Measurements from ENCODE around the gene CIZ1. TPM values are rescaled to one million over a fixed set of nuclear protein-coding genes. Genes with fewer than 3 reads are reported as not detected.

The CIZ1 gene
- total and polyA plus RNA-seq, 9 of the 15 experiments (the other 6 are each of a cell fraction or from before 2014, with no cell fraction given) = 6.6 to 329 (median 87.8) TPM

DNA sequence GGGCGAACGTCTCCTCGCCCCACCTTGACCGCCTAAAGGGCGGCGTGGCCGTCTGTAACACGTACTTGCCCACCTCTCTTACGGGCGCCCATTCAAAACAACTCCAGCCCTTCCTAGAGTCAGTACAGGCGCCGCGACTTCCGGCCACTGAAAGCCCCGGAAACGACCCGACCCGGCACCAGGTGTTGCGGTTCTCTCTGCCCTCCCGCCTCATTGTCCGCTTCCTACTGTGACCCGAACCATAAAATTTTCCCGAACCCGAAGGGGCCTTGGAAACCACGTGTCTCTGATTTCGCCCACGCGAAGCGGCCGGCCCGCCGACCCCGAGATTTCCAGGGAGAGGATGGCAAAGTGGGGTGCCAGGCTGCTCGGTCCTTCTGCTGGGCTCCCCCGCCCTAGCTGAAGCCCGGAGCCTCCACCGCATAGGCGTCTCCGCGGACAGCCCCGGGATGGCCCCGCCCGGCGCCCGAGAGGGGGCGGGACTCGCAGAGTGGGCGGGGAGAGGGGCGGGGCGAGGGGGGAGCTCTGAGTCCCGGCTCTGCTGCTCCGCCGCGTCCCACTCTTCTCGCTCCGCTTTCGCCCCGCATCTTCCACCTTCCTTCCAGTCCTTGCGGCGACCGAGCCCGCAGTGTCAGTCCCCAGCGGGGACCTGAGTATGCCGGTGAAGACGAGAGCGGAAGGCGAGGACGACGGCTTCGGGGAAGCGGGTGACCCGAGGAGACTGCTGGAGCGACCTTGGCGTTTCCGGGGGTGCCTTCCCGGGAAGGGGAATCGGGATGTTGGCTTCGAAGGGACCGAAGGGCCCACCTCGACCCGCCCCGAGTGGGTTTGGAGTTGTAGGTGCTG, 63.2 kb downstream of the CIZ1 start (continued):
- TF ChIP-seq, protein P1, sequence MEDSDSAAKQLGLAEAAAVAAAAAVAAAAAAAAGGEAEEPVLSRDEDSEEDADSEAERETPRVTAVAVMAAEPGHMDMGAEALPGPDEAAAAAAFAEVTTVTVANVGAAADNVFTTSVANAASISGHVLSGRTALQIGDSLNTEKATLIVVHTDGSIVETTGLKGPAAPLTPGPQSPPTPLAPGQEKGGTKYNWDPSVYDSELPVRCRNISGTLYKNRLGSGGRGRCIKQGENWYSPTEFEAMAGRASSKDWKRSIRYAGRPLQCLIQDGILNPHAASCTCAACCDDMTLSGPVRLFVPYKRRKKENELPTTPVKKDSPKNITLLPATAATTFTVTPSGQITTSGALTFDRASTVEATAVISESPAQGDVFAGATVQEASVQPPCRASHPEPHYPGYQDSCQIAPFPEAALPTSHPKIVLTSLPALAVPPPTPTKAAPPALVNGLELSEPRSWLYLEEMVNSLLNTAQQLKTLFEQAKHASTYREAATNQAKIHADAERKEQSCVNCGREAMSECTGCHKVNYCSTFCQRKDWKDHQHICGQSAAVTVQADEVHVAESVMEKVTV (CRISPR knock-in tag; IDR thresholded peaks at IDR 0.05) = no peak
- TF ChIP-seq, protein P2, sequence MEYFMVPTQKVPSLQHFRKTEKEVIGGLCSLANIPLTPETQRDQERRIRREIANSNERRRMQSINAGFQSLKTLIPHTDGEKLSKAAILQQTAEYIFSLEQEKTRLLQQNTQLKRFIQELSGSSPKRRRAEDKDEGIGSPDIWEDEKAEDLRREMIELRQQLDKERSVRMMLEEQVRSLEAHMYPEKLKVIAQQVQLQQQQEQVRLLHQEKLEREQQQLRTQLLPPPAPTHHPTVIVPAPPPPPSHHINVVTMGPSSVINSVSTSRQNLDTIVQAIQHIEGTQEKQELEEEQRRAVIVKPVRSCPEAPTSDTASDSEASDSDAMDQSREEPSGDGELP (CRISPR knock-in tag; IDR thresholded peaks at IDR 0.05; ENCODE audit: borderline replicate concordance) = peak; percentile 74; the same call in 1 of the 2 replicates
- TF ChIP-seq, protein P3, sequence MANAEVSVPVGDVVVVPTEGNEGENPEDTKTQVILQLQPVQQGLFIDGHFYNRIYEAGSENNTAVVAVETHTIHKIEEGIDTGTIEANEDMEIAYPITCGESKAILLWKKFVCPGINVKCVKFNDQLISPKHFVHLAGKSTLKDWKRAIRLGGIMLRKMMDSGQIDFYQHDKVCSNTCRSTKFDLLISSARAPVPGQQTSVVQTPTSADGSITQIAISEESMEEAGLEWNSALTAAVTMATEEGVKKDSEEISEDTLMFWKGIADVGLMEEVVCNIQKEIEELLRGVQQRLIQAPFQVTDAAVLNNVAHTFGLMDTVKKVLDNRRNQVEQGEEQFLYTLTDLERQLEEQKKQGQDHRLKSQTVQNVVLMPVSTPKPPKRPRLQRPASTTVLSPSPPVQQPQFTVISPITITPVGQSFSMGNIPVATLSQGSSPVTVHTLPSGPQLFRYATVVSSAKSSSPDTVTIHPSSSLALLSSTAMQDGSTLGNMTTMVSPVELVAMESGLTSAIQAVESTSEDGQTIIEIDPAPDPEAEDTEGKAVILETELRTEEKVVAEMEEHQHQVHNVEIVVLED (CRISPR knock-in tag; IDR thresholded peaks at IDR 0.05) = 0 out of 2 replicates have a peak, but pooled peaks have one; percentile 25
- TF ChIP-seq, protein P4, sequence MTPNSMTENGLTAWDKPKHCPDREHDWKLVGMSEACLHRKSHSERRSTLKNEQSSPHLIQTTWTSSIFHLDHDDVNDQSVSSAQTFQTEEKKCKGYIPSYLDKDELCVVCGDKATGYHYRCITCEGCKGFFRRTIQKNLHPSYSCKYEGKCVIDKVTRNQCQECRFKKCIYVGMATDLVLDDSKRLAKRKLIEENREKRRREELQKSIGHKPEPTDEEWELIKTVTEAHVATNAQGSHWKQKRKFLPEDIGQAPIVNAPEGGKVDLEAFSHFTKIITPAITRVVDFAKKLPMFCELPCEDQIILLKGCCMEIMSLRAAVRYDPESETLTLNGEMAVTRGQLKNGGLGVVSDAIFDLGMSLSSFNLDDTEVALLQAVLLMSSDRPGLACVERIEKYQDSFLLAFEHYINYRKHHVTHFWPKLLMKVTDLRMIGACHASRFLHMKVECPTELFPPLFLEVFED (CRISPR knock-in tag; conservative IDR thresholded peaks at IDR 0.05) = 0 out of 2 replicates have a peak, but pooled peaks have one; percentile 19
- TF ChIP-seq CXXC5 (CRISPR knock-in tag; IDR thresholded peaks at IDR 0.05) (peak; percentile 53), JUN (IDR thresholded peaks at IDR 0.05; ENCODE audit: borderline replicate concordance, low read depth, low read length) (peak; percentile 37; the same call in 1 of the 2 replicates), JUN (CRISPR knock-in tag; IDR thresholded peaks at IDR 0.05; ENCODE audit: borderline replicate concordance) (no peak), POLR2B (IDR thresholded peaks at IDR 0.05; ENCODE audit: low read depth, partially characterized antibody) (no peak), ARID1B (IDR thresholded peaks at IDR 0.05) (peak; percentile 43; the same call in 1 of the 2 replicates), KDM4B (IDR thresholded peaks at IDR 0.05; ENCODE audit: borderline replicate concordance in 2 of 2, low read depth in 1 of 2) (no peak), ZNF212 (CRISPR knock-in tag; IDR thresholded peaks at IDR 0.05) (no peak), MXI1 (IDR thresholded peaks at IDR 0.05; ENCODE audit: low read depth, low read length) (peak; percentile 72; the same call in 1 of the 2 replicates), CREB1 (IDR thresholded peaks at IDR 0.05) (peak; percentile 25; the same call in 1 of the 2 replicates), CREB1 (CRISPR knock-in tag; IDR thresholded peaks at IDR 0.05) (no peak)
- TF ChIP-seq, protein P5, sequence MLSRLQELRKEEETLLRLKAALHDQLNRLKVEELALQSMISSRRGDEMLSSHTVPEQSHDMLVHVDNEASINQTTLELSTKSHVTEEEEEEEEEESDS (CRISPR knock-in tag; IDR thresholded peaks at IDR 0.05) = no peak
- TF ChIP-seq, protein P6, sequence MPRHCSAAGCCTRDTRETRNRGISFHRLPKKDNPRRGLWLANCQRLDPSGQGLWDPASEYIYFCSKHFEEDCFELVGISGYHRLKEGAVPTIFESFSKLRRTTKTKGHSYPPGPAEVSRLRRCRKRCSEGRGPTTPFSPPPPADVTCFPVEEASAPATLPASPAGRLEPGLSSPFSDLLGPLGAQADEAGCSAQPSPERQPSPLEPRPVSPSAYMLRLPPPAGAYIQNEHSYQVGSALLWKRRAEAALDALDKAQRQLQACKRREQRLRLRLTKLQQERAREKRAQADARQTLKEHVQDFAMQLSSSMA (CRISPR knock-in tag; IDR thresholded peaks at IDR 0.05) = no peak
- TF ChIP-seq, protein P7, sequence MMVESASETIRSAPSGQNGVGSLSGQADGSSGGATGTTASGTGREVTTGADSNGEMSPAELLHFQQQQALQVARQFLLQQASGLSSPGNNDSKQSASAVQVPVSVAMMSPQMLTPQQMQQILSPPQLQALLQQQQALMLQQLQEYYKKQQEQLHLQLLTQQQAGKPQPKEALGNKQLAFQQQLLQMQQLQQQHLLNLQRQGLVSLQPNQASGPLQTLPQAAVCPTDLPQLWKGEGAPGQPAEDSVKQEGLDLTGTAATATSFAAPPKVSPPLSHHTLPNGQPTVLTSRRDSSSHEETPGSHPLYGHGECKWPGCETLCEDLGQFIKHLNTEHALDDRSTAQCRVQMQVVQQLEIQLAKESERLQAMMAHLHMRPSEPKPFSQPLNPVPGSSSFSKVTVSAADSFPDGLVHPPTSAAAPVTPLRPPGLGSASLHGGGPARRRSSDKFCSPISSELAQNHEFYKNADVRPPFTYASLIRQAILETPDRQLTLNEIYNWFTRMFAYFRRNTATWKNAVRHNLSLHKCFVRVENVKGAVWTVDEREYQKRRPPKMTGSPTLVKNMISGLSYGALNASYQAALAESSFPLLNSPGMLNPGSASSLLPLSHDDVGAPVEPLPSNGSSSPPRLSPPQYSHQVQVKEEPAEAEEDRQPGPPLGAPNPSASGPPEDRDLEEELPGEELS (CRISPR knock-in tag; IDR thresholded peaks at IDR 0.05; ENCODE audit: borderline replicate concordance) = peak; percentile 79; the same call in 1 of the 2 replicates

Measured in K562 (cell line).